Activated T-helper 17 cell treated with anti-CD3 and anti-CD28 coated beads, Interleukin-2, amount 50 U/mL, for 72 hours (primary cell): ENCODE measurements around the gene NRAP. TPM values are rescaled to one million over a fixed set of nuclear protein-coding genes. Genes with fewer than 3 reads are reported as not detected.

Experiments used
- ATAC-seq: fragments of 150-1000 bp; cut with Tn5 transposase; replicated peaks from 2 replicates; pipeline ENCODE4 v1.10.0; 2021; ENCODE audit warnings: mild to moderate bottlenecking, moderate library complexity
- H3K27ac Mint-ChIP-seq: one replicate; pipeline ENCODE4 v1.8.0; 2022; ENCODE audit warnings: mixed read lengths
- H3K27me3 Mint-ChIP-seq: one replicate; pipeline ENCODE4 v1.8.0; 2022; ENCODE audit warnings: mixed read lengths
- H3K36me3 Mint-ChIP-seq: one replicate; pipeline ENCODE4 v1.8.0; 2022; ENCODE audit warnings: low read depth, mild to moderate bottlenecking, mixed read lengths
- H3K4me1 Mint-ChIP-seq: one replicate; pipeline ENCODE4 v1.8.0; 2022; ENCODE audit warnings: mixed read lengths
- H3K4me3 Mint-ChIP-seq: one replicate; pipeline ENCODE4 v1.8.0; 2022; ENCODE audit warnings: mild to moderate bottlenecking, mixed read lengths
- H3K9me3 Mint-ChIP-seq: one replicate; pipeline ENCODE4 v1.8.0; 2022; ENCODE audit warnings: mixed read lengths
- total RNA-seq, 2 donors: library from RNA; stranded (reverse); gene quantifications; one replicate each; pipeline ENCODE4 v1.2.3, GENCODE V29; 2022

Gene NRAP
- total RNA-seq, 2 donors from 2014 or later, result not detected

DNA sequence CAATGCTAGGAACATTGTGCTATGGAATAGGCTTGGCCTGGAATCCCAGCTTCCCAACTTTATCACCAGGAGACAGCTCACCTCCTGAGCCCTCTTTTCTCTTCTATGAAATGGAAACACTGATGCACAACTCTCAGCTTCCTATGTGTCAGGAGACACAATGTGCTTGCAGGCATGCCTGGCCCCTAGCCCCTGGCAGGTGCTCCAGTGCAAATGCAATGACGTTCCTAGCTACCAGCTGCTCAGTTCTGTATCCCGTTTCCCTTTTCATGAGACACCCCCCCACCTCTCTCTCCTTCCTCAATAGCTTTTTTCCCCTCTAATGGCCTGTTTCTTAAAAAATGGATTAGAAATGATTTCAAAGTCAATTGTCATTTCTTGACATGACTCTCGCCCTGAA is 80.3 kb downstream of the NRAP start:
- peaks cover 15% of the 10 kb centered on the region for H3K27me3 Mint-ChIP-seq
- no peaks in the 10 kb centered on the region for H3K4me1 Mint-ChIP-seq
- no peak overlapping the region for H3K27ac Mint-ChIP-seq
- no peaks in the 10 kb centered on the region for H3K36me3 Mint-ChIP-seq
- H3K4me3 Mint-ChIP-seq, result no peak overlapping the region
- H3K9me3 Mint-ChIP-seq, result no peaks in the 10 kb centered on the region
- ATAC-seq, result no peak

GRCh38 chr10:113581092-113581491 is 82.7 kb downstream of the NRAP start:
- Mint-ChIP-seq H3K4me1 (no peaks in the 10 kb centered on the region), H3K27me3 (peaks cover 15% of the 10 kb centered on the region), H3K36me3 (no peaks in the 10 kb centered on the region), H3K4me3 (no peak overlapping the region), H3K27ac (no peak overlapping the region), H3K9me3 (no peaks in the 10 kb centered on the region)
- ATAC-seq, result no peak

GRCh38 chr10:113578773-113579172 is 85.1 kb downstream of the NRAP start:
- Mint-ChIP-seq H3K9me3 (no peaks in the 10 kb centered on the region), H3K27me3 (peaks cover 16% of the 10 kb centered on the region), H3K4me1 (no peaks in the 10 kb centered on the region), H3K36me3 (no peaks in the 10 kb centered on the region), H3K27ac (no peak overlapping the region), H3K4me3 (no peak overlapping the region)
- no peak for ATAC-seq

- ATAC-seq, result no peak
- H3K27ac Mint-ChIP-seq, result no peak overlapping the region
- no peaks in the 10 kb centered on the region for H3K9me3 Mint-ChIP-seq
- H3K4me3 Mint-ChIP-seq, result no peak overlapping the region
- H3K27me3 Mint-ChIP-seq, result peaks cover 11% of the 10 kb centered on the region
- H3K36me3 Mint-ChIP-seq, result no peaks in the 10 kb centered on the region
- H3K4me1 Mint-ChIP-seq, result no peaks in the 10 kb centered on the region
These were observed 87.0 kb downstream of the NRAP start for GRCh38 chr10:113576852-113577251.

DNA sequence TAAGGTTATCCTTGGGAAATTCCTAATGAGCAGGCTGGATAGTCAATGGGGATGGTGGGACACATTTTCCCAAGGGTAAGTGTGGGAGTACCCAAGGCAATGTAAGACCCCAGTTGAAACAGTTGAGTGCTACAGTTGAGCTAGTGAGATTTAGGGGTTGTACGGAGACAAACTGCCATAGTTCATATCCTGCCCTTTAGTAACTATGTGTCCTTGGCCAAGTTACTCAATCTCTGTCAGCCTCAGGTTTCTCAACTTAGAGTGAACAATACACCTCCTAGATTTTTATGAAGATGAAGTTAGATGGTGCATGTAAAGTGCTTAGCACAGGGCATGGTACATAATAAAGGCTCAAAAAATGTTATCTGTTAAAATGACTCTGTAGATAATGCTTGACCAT is 90.5 kb downstream of the NRAP start:
- Mint-ChIP-seq H3K9me3 (no peaks in the 10 kb centered on the region), H3K27me3 (peaks cover 9% of the 10 kb centered on the region), H3K4me3 (no peak overlapping the region), H3K36me3 (no peaks in the 10 kb centered on the region), H3K27ac (no peak overlapping the region), H3K4me1 (no peaks in the 10 kb centered on the region)
- no peak for ATAC-seq

- no peaks in the 10 kb centered on the region for H3K36me3 Mint-ChIP-seq
- no peak for ATAC-seq
- no peaks in the 10 kb centered on the region for H3K9me3 Mint-ChIP-seq
- H3K4me3 Mint-ChIP-seq, result no peak overlapping the region
- no peak overlapping the region for H3K27ac Mint-ChIP-seq
- peaks cover 9% of the 10 kb centered on the region for H3K27me3 Mint-ChIP-seq
- no peaks in the 10 kb centered on the region for H3K4me1 Mint-ChIP-seq
These were observed 91.1 kb downstream of the NRAP start for GRCh38 chr10:113572520-113573290.

- H3K27ac Mint-ChIP-seq, result no peak overlapping the region
- no peak for ATAC-seq
- H3K4me3 Mint-ChIP-seq, result no peak overlapping the region
- no peaks in the 10 kb centered on the region for H3K9me3 Mint-ChIP-seq
- peaks cover under 1% of the 10 kb centered on the region for H3K27me3 Mint-ChIP-seq
- H3K36me3 Mint-ChIP-seq, result no peaks in the 10 kb centered on the region
- H3K4me1 Mint-ChIP-seq, result no peaks in the 10 kb centered on the region
These were observed 94.3 kb downstream of the NRAP start for GRCh38 chr10:113569576-113569975.

DNA sequence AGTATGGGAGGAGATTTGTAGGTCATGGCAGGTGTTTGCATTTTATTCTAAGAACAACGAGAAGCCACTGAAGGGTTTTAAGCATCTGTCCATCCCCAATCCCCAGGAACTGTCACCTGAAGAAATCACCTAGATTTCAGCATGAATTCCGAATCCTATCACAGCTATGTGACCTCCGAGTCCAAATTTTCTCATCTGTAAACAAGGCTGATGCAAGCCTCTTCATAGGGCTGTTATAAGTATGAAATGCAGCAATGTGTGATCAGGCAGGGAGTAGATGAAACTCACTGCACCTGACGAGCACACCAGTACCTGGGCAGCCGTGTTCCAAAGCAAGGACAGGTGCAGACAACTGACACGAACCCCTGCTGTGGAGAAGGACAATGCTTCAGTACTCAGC is 97.0 kb downstream of the NRAP start:
- Mint-ChIP-seq H3K4me3 (no peak overlapping the region), H3K36me3 (no peaks in the 10 kb centered on the region), H3K4me1 (no peaks in the 10 kb centered on the region), H3K9me3 (no peaks in the 10 kb centered on the region), H3K27me3 (no peaks in the 10 kb centered on the region), H3K27ac (no peak overlapping the region)
- no peak for ATAC-seq

DNA sequence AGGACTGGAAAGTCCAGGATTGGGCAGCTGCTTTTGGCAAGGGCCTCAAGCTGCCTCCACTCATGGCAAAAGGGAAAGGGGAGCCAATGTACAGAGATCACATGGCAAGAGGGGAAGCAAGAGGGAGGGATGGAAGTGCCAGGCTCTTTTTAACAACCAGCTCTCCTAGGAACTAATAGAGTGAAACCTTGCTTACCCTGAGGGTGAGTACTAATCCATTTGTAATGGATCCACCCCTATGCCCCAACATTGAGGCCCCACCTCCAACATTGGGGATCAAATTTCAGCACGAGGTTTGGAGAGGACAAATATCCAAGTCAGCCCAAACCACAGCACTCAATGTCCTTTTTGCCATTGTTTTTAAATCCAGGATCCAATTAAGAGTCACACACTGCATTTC is 98.5 kb downstream of the NRAP start:
- H3K36me3 Mint-ChIP-seq, result no peaks in the 10 kb centered on the region
- no peaks in the 10 kb centered on the region for H3K27me3 Mint-ChIP-seq
- ATAC-seq, result no peak
- H3K4me3 Mint-ChIP-seq, result no peak overlapping the region
- H3K9me3 Mint-ChIP-seq, result no peaks in the 10 kb centered on the region
- H3K4me1 Mint-ChIP-seq, result no peaks in the 10 kb centered on the region
- H3K27ac Mint-ChIP-seq, result no peak overlapping the region

GRCh38 chr10:113563306-113564088 is 100.3 kb downstream of the NRAP start:
- no peaks in the 10 kb centered on the region for H3K4me1 Mint-ChIP-seq
- H3K9me3 Mint-ChIP-seq, result no peaks in the 10 kb centered on the region
- H3K27ac Mint-ChIP-seq, result no peak overlapping the region

GRCh38 chr10:113562704-113563103 is 101.1 kb downstream of the NRAP start:
- H3K9me3 Mint-ChIP-seq, result no peaks in the 10 kb centered on the region
- peaks cover 8% of the 10 kb centered on the region for H3K27me3 Mint-ChIP-seq
- H3K4me1 Mint-ChIP-seq, result no peaks in the 10 kb centered on the region
- no peak overlapping the region for H3K27ac Mint-ChIP-seq
- ATAC-seq, result no peak
- no peaks in the 10 kb centered on the region for H3K36me3 Mint-ChIP-seq
- no peak overlapping the region for H3K4me3 Mint-ChIP-seq

More at GRCh38 chr10:113563306-113564088, 100.3 kb downstream of the NRAP start:
- ATAC-seq, result peak; percentile 79
- no peaks in the 10 kb centered on the region for H3K36me3 Mint-ChIP-seq
- H3K27me3 Mint-ChIP-seq, result peaks cover 4% of the 10 kb centered on the region
- peak overlapping the region; percentile 59 for H3K4me3 Mint-ChIP-seq

- peaks cover 8% of the 10 kb centered on the region for H3K27me3 Mint-ChIP-seq
- no peaks in the 10 kb centered on the region for H3K36me3 Mint-ChIP-seq
These were observed 101.8 kb downstream of the NRAP start for GRCh38 chr10:113562069-113562468.

DNA sequence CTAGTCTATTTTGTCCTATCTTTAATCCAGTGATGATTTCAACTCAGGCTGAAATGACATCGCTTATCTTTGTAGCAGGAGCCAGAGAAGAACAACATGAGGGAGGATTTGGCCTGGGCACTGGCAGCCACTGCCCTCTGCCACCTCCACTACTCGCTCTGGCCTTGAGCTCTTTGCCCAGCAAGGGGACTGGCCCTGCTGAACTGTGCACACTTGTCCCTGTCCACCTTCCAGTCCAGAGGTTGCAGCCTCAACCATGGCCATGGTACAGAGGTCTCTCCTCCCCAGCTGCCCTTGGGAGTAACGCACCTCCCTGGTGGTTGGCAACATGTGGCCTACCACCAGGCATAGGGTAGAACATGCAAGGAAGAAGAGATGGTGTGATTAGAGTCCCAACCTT is 102.6 kb downstream of the NRAP start:
- no peaks in the 10 kb centered on the region for H3K9me3 Mint-ChIP-seq
- H3K36me3 Mint-ChIP-seq, result no peaks in the 10 kb centered on the region
- ATAC-seq, result no peak
- no peaks in the 10 kb centered on the region for H3K4me1 Mint-ChIP-seq
- H3K27ac Mint-ChIP-seq, result no peak overlapping the region
- H3K27me3 Mint-ChIP-seq, result peaks cover 8% of the 10 kb centered on the region
- no peak overlapping the region for H3K4me3 Mint-ChIP-seq

More at GRCh38 chr10:113562069-113562468, 101.8 kb downstream of the NRAP start:
- no peak for ATAC-seq
- H3K9me3 Mint-ChIP-seq, result no peaks in the 10 kb centered on the region
- no peak overlapping the region for H3K27ac Mint-ChIP-seq
- H3K4me3 Mint-ChIP-seq, result no peak overlapping the region
- no peaks in the 10 kb centered on the region for H3K4me1 Mint-ChIP-seq

GRCh38 chr10:113560071-113560470 is 103.8 kb downstream of the NRAP start:
- no peaks in the 10 kb centered on the region for H3K36me3 Mint-ChIP-seq
- H3K4me3 Mint-ChIP-seq, result no peak overlapping the region
- no peak overlapping the region for H3K27ac Mint-ChIP-seq
- H3K27me3 Mint-ChIP-seq, result peaks cover 8% of the 10 kb centered on the region
- ATAC-seq, result no peak
- no peaks in the 10 kb centered on the region for H3K9me3 Mint-ChIP-seq
- H3K4me1 Mint-ChIP-seq, result no peaks in the 10 kb centered on the region

GRCh38 chr10:113557903-113558321 is 105.9 kb downstream of the NRAP start:
- ATAC-seq, result no peak
- H3K36me3 Mint-ChIP-seq, result no peaks in the 10 kb centered on the region
- H3K27ac Mint-ChIP-seq, result no peak overlapping the region
- H3K4me1 Mint-ChIP-seq, result no peaks in the 10 kb centered on the region
- H3K4me3 Mint-ChIP-seq, result no peak overlapping the region
- H3K9me3 Mint-ChIP-seq, result no peaks in the 10 kb centered on the region
- peaks cover 18% of the 10 kb centered on the region for H3K27me3 Mint-ChIP-seq
